H9 (cell line): ENCODE data around the gene DUOX2. TPM values are rescaled to one million over a fixed set of nuclear protein-coding genes. Genes with fewer than 3 reads are reported as not detected.

Source experiments
- DNase-seq: peaks from one replicate; pipeline ENCODE4 v3.0.0-alpha.2; 2017
- H2AFZ ChIP-seq: one replicate; pipeline ENCODE4 v1.6.1; 2013; ENCODE audit warnings: mild to moderate bottlenecking, low read length, control low read depth, moderate library complexity
- H2AK5ac ChIP-seq: 2 replicates; pipeline ENCODE4 v1.6.1; 2013; ENCODE audit warnings: low read length, control low read depth, mixed read lengths; ENCODE audit not compliant: insufficient read length
- H2BK120ac ChIP-seq: one replicate; pipeline ENCODE4 v1.6.1; 2013; ENCODE audit warnings: low read depth, mild to moderate bottlenecking, low read length, control low read depth, inconsistent platforms; ENCODE audit not compliant: poor library complexity, severe bottlenecking
- H2BK12ac ChIP-seq: 2 replicates; pipeline ENCODE4 v1.6.1; 2013; ENCODE audit warnings: low read length, control low read depth, mixed read lengths, low read depth; ENCODE audit not compliant: insufficient read length
- H2BK15ac ChIP-seq: 2 replicates; pipeline ENCODE4 v1.6.1; 2013; ENCODE audit warnings: low read depth, low read length, control low read depth
- H2BK20ac ChIP-seq: one replicate; pipeline ENCODE4 v1.6.1; 2013; ENCODE audit warnings: low read depth, mild to moderate bottlenecking, low read length, control low read depth, inconsistent platforms; ENCODE audit not compliant: poor library complexity, severe bottlenecking
- H2BK5ac ChIP-seq: 2 replicates; pipeline ENCODE4 v1.6.1; 2013; ENCODE audit warnings: low read length, control low read depth, mixed read lengths; ENCODE audit not compliant: insufficient read length
- H3K14ac ChIP-seq: 2 replicates; pipeline ENCODE4 v1.6.1; 2013; ENCODE audit warnings: low read length, control low read depth; ENCODE audit not compliant: insufficient read depth
- H3K18ac ChIP-seq: 2 replicates; pipeline ENCODE4 v1.6.1; 2013; ENCODE audit warnings: low read depth, mild to moderate bottlenecking, mixed read lengths, low read length, control low read depth; ENCODE audit not compliant: insufficient read length
- H3K23ac ChIP-seq: 2 replicates; pipeline ENCODE4 v1.6.1; 2013; ENCODE audit warnings: low read length, control low read depth, mixed read lengths, low read depth; ENCODE audit not compliant: insufficient read length
- H3K23me2 ChIP-seq: 2 replicates; pipeline ENCODE4 v1.6.1; 2013; ENCODE audit warnings: low read depth, mild to moderate bottlenecking, mixed read lengths, low read length, control low read depth; ENCODE audit not compliant: insufficient read length, poor library complexity, severe bottlenecking
- H3K27ac ChIP-seq: 2 replicates; pipeline ENCODE4 v1.5.1; 2013; ENCODE audit warnings: low read length, control low read depth, mixed read lengths, low read depth; ENCODE audit not compliant: insufficient read length
- H3K27me3 ChIP-seq: 2 replicates; pipeline ENCODE4 v1.6.1; 2013; ENCODE audit warnings: low read length, control low read depth, inconsistent platforms; ENCODE audit not compliant: insufficient read depth
- H3K4ac ChIP-seq: 2 replicates; pipeline ENCODE4 v1.6.1; 2013; ENCODE audit warnings: low read depth, mild to moderate bottlenecking, control low read depth, inconsistent platforms, low read length, moderate library complexity
- H3K4me1 ChIP-seq: 2 replicates; pipeline ENCODE4 v1.6.1; 2013; ENCODE audit warnings: low read length, control low read depth, inconsistent platforms; ENCODE audit not compliant: insufficient read depth
- H3K4me2 ChIP-seq: 2 replicates; pipeline ENCODE4 v1.6.1; 2013; ENCODE audit warnings: low read length, control low read depth, mixed read lengths; ENCODE audit not compliant: insufficient read length, insufficient read depth
- H3K56ac ChIP-seq: 2 replicates; pipeline ENCODE4 v1.6.1; 2013; ENCODE audit warnings: low read depth, mild to moderate bottlenecking, mixed read lengths, low read length, control low read depth; ENCODE audit not compliant: insufficient read length
- H3K79me1 ChIP-seq: 2 replicates; pipeline ENCODE4 v1.6.1; 2013; ENCODE audit warnings: low read depth, mild to moderate bottlenecking, moderate library complexity, low read length, control low read depth, inconsistent platforms; ENCODE audit not compliant: insufficient read depth, poor library complexity, severe bottlenecking
- H3K79me2 ChIP-seq: 2 replicates; pipeline ENCODE4 v1.6.1; 2013; ENCODE audit warnings: low read length, control low read depth, inconsistent platforms; ENCODE audit not compliant: insufficient read depth
- H3K9ac ChIP-seq: 2 replicates; pipeline ENCODE4 v1.6.1; 2013; ENCODE audit warnings: low read length, control low read depth, mixed read lengths; ENCODE audit not compliant: insufficient read length; ENCODE audit errors: extremely low read depth
- H3K9me3 ChIP-seq: one replicate; pipeline ENCODE4 v1.6.1; 2013; ENCODE audit warnings: low read depth, low read length, inconsistent platforms; ENCODE audit not compliant: control insufficient read depth
- H3T11ph ChIP-seq: one replicate; pipeline ENCODE4 v1.6.1; 2013; ENCODE audit warnings: mild to moderate bottlenecking, low read length, control low read depth, inconsistent platforms
- H4K20me1 ChIP-seq: one replicate; pipeline ENCODE4 v1.6.1; 2013; ENCODE audit not compliant: control insufficient read depth, insufficient read length, insufficient read depth
- H4K5ac ChIP-seq: 2 replicates; pipeline ENCODE4 v1.6.1; 2013; ENCODE audit warnings: low read depth, mild to moderate bottlenecking, mixed read lengths, low read length, control low read depth; ENCODE audit not compliant: insufficient read length
- H4K8ac ChIP-seq: replicated peaks from 2 replicates; pipeline ENCODE4 v1.6.1; 2013; ENCODE audit warnings: low read length, control low read depth, mixed read lengths, low read depth; ENCODE audit not compliant: insufficient read length
- H4K91ac ChIP-seq: 2 replicates; pipeline ENCODE4 v1.6.1; 2013; ENCODE audit warnings: low read depth, mild to moderate bottlenecking, moderate library complexity, mixed read lengths, low read length, control low read depth; ENCODE audit not compliant: insufficient read length
- H3K27ac Mint-ChIP-seq, 3 experiments: 2 replicates in 2 of 3; 3 replicates in 1 of 3; pipeline ENCODE4 v1.8.0; 2020 to 2021; ENCODE audit warnings: mixed read lengths in 3 of 3, mild to moderate bottlenecking in 1 of 3, moderate library complexity in 1 of 3
- H3K27me3 Mint-ChIP-seq: 2 replicates; pipeline ENCODE4 v1.8.0; 2021; ENCODE audit warnings: low read depth, mild to moderate bottlenecking, moderate library complexity, mixed read lengths
- H3K36me3 Mint-ChIP-seq, 3 experiments: 2 replicates in 2 of 3; 3 replicates in 1 of 3; pipeline ENCODE4 v1.8.0; 2020 to 2021; ENCODE audit warnings: low read depth in 3 of 3, mixed read lengths in 3 of 3; ENCODE audit not compliant: insufficient read depth in 1 of 3
- H3K4me1 Mint-ChIP-seq, 2 experiments: 2 replicates each; pipeline ENCODE4 v1.8.0; 2020; ENCODE audit warnings: mixed read lengths in 2 of 2
- H3K4me3 Mint-ChIP-seq, 2 experiments: 2 replicates in 1 of 2; 3 replicates in 1 of 2; pipeline ENCODE4 v1.8.0; 2020 to 2021; ENCODE audit warnings: mild to moderate bottlenecking in 2 of 2, mixed read lengths in 2 of 2, moderate library complexity in 1 of 2
- H3K9me3 Mint-ChIP-seq, 2 experiments: 2 replicates in 1 of 2; 3 replicates in 1 of 2; pipeline ENCODE4 v1.8.0; 2020; ENCODE audit warnings: mild to moderate bottlenecking in 2 of 2, mixed read lengths in 2 of 2, moderate library complexity in 1 of 2
- CTCF ChIP-seq: fragments of 200-600 bp; sonication (generic); conservative IDR thresholded peaks from 3 replicates; pipeline ENCODE4 v1.8.0; 2021; ENCODE audit warnings: antibody characterized with exemption, mild to moderate bottlenecking
- WGBS: extraction: QIAGEN DNeasy Blood & Tissue Kit; methylation state at CpG from one replicate; pipeline ENCODE4 v1.1.7; 2013; ENCODE audit warnings: missing lambda C conversion rate, low lambda C conversion rate, mixed read lengths; ENCODE audit not compliant: insufficient read length; ENCODE audit errors: extremely low coverage; 5-methylcytosine and 5-hydroxymethylcytosine counted together
- total RNA-seq: library from RNA; stranded (reverse); gene quantifications from 2 replicates; pipeline ENCODE4 v1.2.1, GENCODE V29; 2021

DUOX2 gene
- total RNA-seq, 1 experiment from 2014 or later: 0.42 TPM

GRCh38 chr15:45117308-45118130, 3.5 kb upstream of the DUOX2 start:
- Mint-ChIP-seq H3K9me3 (peaks cover 6 to 13% of the 10 kb centered on the region in 2 experiments), H3K4me1 (peaks cover 15 to 30% of the 10 kb centered on the region in 2 experiments), H3K27ac (no peak overlapping the region), H3K36me3 (no peaks in the 10 kb centered on the region; a peak in 2 of 7 replicates), H3K27me3 (peaks cover 82% of the 10 kb centered on the region), H3K4me3 (peak overlapping the region in 1 of 2 experiments; percentile 70; a peak in 3 of 5 replicates)
- Histone ChIP-seq H3K4me1 (no peaks in the 10 kb centered on the region; the same call in 1 of the 2 replicates), H3K79me1 (no peaks in the 10 kb centered on the region), H3K27me3 (peaks cover 54% of the 10 kb centered on the region), H3K27ac (no peak overlapping the region), H3K79me2 (no peaks in the 10 kb centered on the region), H3K4ac (no peak overlapping the region), H3K18ac (no peak overlapping the region), H3K14ac (no peak overlapping the region), H2BK15ac (no peak overlapping the region), H4K20me1 (peaks cover 6% of the 10 kb centered on the region), H2BK5ac (no peak overlapping the region), H4K8ac (no peak overlapping the region), H3K56ac (no peak overlapping the region), H4K91ac (no peak overlapping the region), H2BK120ac (no peak overlapping the region), H3K9me3 (no peaks in the 10 kb centered on the region), H2AK5ac (no peak overlapping the region), H3K23me2 (peaks cover 2% of the 10 kb centered on the region), H3T11ph (no peak overlapping the region), H3K9ac (no peak overlapping the region), H3K4me2 (peak overlapping the region; percentile 46), H3K23ac (no peak overlapping the region), H2AFZ (no peak overlapping the region), H2BK20ac (no peak overlapping the region), H2BK12ac (no peak overlapping the region), H4K5ac (no peak overlapping the region)
- DNase-seq: no peak
- WGBS: no CpG with 5 or more reads among the region's 33 CpGs
- no peak for TF ChIP-seq CTCF
